Keratinocyte (primary cell): Measurements from ENCODE around the gene SKA2.

ENCODE experiments used
- EZH2 ChIP-seq: IDR thresholded peaks from one replicate; pipeline ENCODE4 v1.6.1; 2012; ENCODE audit warnings: inconsistent platforms, mild to moderate bottlenecking, low read length, moderate library complexity
- TF ChIP-seq, protein P1 (sequence below), 3 experiments: IDR thresholded peaks in 1 of 3; conservative IDR thresholded peaks in 1 of 3; optimal IDR thresholded peaks in 1 of 3; 2 replicates in 2 of 3; 3 replicates in 1 of 3; pipeline versions ENCODE3 to v1.5.1; 2011; ENCODE audit warnings: low read length in 3 of 3, mild to moderate bottlenecking in 3 of 3, moderate library complexity in 2 of 3, control low read depth in 1 of 3, inconsistent platforms in 1 of 3; ENCODE audit not compliant: insufficient read depth in 2 of 3; ENCODE audit errors: extremely low read depth in 1 of 3

DNA sequence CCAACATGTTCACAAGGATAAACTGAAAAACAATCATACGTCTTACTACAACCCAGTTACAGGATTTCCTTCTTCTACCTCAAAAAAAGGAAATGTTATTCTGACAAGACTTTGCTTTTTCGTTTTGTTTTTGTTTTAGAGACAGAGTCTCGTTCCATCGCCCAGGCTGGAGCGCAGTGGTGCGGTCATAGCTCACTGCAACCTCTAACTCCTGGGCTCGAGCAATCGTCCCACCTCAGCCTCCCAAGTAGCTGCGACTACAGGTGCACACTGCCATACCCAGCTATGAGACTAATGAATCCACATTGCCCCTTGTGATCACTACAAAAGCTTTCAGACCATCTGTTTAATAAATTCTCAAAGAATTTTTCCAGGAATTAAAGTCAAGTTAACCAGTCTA lies 39.5 kb downstream of the SKA2 start:
- TF ChIP-seq, protein P1, sequence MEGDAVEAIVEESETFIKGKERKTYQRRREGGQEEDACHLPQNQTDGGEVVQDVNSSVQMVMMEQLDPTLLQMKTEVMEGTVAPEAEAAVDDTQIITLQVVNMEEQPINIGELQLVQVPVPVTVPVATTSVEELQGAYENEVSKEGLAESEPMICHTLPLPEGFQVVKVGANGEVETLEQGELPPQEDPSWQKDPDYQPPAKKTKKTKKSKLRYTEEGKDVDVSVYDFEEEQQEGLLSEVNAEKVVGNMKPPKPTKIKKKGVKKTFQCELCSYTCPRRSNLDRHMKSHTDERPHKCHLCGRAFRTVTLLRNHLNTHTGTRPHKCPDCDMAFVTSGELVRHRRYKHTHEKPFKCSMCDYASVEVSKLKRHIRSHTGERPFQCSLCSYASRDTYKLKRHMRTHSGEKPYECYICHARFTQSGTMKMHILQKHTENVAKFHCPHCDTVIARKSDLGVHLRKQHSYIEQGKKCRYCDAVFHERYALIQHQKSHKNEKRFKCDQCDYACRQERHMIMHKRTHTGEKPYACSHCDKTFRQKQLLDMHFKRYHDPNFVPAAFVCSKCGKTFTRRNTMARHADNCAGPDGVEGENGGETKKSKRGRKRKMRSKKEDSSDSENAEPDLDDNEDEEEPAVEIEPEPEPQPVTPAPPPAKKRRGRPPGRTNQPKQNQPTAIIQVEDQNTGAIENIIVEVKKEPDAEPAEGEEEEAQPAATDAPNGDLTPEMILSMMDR (optimal IDR thresholded peaks at IDR 0.05 in 1 of 3, IDR thresholded peaks at IDR 0.05 in 1 of 3, conservative IDR thresholded peaks at IDR 0.05 in 1 of 3; ENCODE audit: extremely low read depth in 1 of 3, insufficient read depth in 2 of 3, low read length in 3 of 3), result no peak
- TF ChIP-seq EZH2, result no peak
